ENCODE results near the gene KDM5A.

The KDM5A gene

GRCh38 chr12:334125-334524 lies 55.0 kb downstream of the KDM5A start:
- TF ChIP-seq CTCF (IDR thresholded peaks at IDR 0.05; ENCODE audit: low read depth, low read length), result no peak
- no peak overlapping the region for H3K4me3 ChIP-seq (ENCODE audit: low read depth, low read length)
- no peak for DNase-seq (ENCODE audit: low read depth, low spot score)
- in situ Hi-C loops (cut with HindIII; ENCODE audit: low sequenced_read_pairs), result no loop called here

GRCh38 chr12:332581-333205 lies 56.4 kb downstream of the KDM5A start:
- TF ChIP-seq CTCF (IDR thresholded peaks at IDR 0.05; ENCODE audit: low read depth, low read length), result no peak
- no peak for DNase-seq (ENCODE audit: low read depth, low spot score)
- H3K4me3 ChIP-seq (ENCODE audit: low read depth, low read length), result no peak overlapping the region
- in situ Hi-C loops (cut with HindIII; ENCODE audit: low sequenced_read_pairs), result no loop called here

- no peak overlapping the region for H3K4me3 ChIP-seq (ENCODE audit: low read depth, low read length)
- in situ Hi-C loops (cut with HindIII; ENCODE audit: low sequenced_read_pairs), result no loop called here
- no peak for TF ChIP-seq CTCF (IDR thresholded peaks at IDR 0.05; ENCODE audit: low read depth, low read length)
- no peak for DNase-seq (ENCODE audit: low read depth, low spot score)
These were observed 57.8 kb downstream of the KDM5A start for GRCh38 chr12:331287-331686.

GRCh38 chr12:325906-326305 lies 63.2 kb downstream of the KDM5A start:
- no peak for TF ChIP-seq CTCF (IDR thresholded peaks at IDR 0.05; ENCODE audit: low read depth, low read length)
- DNase-seq (ENCODE audit: low read depth, low spot score), result no peak
- in situ Hi-C loops (cut with HindIII; ENCODE audit: low sequenced_read_pairs), result no loop called here
- no peak overlapping the region for H3K4me3 ChIP-seq (ENCODE audit: low read depth, low read length)

- H3K4me3 ChIP-seq (ENCODE audit: low read depth, low read length), result no peak overlapping the region
- no peak for TF ChIP-seq CTCF (IDR thresholded peaks at IDR 0.05; ENCODE audit: low read depth, low read length)
- in situ Hi-C loops (cut with HindIII; ENCODE audit: low sequenced_read_pairs), result no loop called here
- no peak for DNase-seq (ENCODE audit: low read depth, low spot score)
These were observed 65.6 kb downstream of the KDM5A start for GRCh38 chr12:323507-323906.

- no peak for DNase-seq (ENCODE audit: low read depth, low spot score)
These were observed 67.4 kb downstream of the KDM5A start for GRCh38 chr12:321606-322326.

More at GRCh38 chr12:321606-322326, 67.4 kb downstream of the KDM5A start:
- in situ Hi-C loops (cut with HindIII; ENCODE audit: low sequenced_read_pairs), result no loop called here
- peak; percentile 10 for TF ChIP-seq CTCF (IDR thresholded peaks at IDR 0.05; ENCODE audit: low read depth, low read length)
- no peak overlapping the region for H3K4me3 ChIP-seq (ENCODE audit: low read depth, low read length)

Measured in astrocyte of the spinal cord (primary cell).